Stimulated activated CD4-positive, alpha-beta T cell treated with anti-CD3 and anti-CD28 coated beads, TNF-alpha, amount 100 ng/mL, for 1 hour (primary cell): ENCODE results near the gene TRIM8.

Experiments used
- DNase-seq, 3 donors: peaks; one replicate each; pipeline ENCODE4 v3.0.0-alpha.2; 2020; ENCODE audit warnings: low read depth in 3 of 3, low spot score in 1 of 3

TRIM8 gene

DNA sequence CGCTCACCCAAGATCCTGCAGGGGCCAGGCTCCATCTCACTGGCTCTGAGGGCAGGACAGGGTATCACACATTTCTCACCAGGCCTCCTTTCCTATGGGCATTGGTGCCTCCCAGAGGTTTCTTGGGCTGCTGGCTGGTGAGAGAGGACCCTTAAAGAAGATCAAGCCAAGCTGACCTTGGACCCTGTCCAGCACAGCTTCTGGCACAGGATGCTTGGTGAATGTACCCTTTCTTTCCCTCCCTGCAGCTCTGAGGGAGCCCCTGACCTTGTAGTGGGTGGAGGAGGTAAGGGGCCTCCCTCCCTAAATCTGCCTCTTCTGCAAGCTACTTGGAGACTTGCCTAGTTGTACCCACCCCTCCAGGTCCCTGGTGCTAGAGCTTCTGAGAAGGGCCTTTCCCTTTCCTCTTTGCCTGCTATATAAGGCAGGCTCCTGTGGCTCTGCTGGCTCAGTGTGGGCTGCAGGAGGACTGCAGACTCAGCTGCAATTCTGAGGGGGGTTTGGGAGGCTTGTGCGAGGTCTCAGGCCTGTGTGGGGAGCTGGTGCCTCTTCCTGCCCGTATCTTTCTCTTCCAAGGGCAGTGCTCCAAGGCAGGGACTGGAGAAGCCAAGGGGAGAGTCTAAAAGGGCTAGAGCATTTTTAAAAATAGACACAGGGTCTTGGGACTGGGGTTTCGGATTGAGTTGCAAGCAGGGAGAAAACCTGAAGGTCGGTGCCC, 11.7 kb upstream of the TRIM8 start:
- no peak for DNase-seq

DNA sequence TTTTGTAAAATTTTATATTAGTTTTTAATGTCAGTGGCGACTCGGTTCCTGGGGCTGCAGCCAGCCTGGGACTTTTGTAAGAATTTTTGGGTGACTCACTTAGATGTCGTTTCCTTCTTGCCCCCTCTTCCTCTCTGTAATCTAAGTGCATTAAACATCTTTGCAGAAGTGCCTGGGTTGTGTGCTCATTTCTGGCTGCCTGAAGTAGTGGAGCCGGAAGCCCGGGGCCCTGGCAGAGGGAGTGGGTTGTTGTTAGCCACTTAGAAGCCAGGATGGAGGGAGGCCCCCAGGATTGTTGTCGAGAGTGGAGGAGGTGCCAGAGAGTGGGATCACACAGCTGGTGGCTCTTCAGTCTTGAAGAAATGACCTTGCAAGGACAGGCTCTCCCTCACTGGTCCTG, 11.0 kb upstream of the TRIM8 start:
- DNase-seq: no peak

DNA sequence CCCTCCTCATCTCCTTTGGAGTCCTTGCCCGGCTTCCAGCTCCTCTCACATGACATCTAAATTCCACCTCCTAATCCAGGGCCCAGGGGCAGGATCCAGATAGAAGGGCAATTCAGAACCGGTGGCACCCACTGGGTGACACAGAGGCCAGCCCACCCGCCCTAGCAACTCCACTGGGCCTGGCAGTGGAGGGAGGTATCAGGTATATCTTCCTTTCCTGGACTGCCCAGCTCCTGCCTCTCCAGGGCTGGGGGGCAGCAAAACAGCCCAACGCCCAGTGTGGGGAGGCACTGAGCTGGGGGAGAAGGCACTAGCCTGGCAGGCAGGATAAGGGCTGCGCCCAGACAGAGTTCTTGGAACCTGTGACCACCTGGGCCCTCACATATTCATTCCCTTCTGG, 10.4 kb upstream of the TRIM8 start:
- no peak for DNase-seq

DNA sequence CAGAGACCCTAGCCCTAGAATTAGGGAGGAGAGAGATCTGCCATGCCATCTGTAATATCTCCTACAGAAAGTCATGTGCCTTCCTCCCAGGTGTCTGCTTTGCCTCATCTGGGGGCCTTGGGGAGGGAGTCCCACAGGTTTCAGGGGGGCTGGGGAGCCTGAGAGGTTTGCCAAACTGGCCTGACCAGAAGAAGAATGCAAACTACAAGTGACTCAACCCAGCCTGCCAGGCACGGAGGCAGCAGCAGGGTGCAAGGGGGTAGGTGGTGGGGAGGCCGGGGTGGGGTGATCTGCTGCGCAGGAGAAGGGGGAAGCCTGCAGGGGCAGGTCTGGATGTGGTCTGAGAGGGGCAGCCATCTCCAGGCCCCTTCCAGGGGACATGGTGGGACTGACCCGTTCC, 9.6 kb upstream of the TRIM8 start:
- DNase-seq: no peak

DNA sequence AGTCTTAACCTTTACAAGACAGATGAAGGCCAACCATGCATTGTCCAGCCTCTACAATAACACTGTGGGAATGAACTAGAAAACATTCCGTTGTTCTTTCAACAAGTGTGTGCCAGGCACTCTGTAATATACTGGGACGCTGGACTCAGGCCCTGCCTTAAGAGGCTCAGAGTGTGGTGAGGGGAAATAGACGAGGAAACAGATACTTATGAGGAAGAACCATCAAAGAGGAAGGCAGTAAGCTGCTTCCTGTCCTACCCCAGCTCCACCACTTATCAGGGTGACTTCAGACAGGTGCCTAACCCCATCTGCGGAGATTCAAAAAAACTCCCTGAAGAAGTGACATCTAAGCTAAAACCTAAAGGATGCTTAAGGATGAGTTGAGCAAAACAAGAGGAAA, 8.9 kb upstream of the TRIM8 start:
- DNase-seq: no peak

DNA sequence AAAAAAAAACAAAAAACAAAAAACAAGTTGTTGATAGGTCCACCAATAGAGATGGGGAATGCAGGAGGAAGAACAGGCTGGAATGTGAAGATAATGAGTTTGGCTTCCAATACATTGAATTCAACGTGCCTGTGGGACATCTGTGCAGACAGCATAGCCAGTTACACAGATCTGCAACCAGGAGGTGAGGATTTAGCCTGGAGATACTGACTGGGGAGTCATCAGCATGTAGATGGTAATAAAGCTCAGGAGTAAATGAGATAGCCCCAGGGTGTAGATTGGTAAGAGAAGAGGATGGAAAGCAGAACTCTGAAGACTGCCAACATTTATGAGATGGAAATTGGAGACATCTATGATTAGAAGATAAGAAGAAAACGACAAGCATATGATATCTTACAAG, 4.7 kb upstream of the TRIM8 start:
- DNase-seq: no peak

DNA sequence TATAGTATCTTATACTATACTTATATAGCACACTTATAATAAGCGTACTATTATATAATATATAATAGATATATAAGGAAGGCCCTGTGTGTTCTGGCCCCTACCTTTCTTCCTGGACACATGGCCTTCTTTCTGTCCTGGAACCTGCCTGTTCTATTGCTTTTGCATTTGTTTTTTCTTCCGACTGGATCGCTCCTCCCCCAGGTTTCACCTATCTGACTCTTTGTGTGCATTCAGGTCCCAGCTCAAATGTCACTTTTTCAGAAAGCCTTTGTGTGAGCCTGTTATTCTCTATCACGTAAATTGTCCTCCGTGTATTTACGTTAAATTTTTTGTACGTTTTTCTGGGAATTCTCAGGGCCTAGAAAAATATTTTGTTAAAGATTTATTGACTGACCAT, 2.9 kb upstream of the TRIM8 start:
- DNase-seq: no peak

DNA sequence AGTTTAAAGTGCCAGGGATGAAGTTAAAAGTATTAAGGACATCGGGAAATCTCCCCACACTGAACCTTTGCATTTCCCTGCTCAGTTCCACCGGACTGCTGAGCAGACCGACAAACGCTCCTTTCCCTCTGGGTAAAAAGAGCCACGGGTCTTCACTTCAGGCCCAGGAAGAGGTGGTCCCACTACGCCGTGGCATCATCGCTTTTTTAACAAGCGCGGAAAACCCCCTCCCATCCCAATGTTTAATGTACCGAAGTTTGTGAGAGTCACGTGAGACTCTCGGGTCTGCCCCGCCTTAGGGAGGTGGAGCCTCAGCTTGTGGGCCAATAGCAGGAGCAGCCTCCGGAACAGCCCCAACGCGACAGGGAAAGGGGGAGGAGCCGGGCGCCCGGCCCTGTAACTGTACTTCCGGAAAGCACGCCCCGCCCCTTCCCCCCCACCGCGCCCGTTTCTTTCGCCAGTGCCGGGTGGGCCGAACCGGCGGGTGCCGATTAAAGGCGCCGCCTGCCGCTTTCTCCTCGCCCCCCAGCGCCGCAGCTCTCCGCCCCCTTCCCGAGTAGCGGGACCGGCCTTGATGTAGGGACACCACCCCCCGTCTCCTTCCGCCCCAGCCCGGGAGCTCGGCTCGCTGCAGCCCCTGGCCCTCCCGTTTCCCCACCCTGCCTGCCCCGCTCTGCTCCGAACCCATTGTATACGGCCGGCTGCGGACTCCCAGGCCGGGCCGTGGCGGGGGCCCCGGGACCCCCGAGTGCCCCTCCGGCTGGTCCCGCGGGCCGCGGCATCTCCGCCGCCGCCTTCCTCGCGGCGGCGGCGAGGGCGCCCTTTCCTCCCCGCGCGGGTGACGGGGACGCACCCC, 2.2 kb upstream of the TRIM8 start:
- DNase-seq: peak; percentile 95 to 97 (median 96)

DNA sequence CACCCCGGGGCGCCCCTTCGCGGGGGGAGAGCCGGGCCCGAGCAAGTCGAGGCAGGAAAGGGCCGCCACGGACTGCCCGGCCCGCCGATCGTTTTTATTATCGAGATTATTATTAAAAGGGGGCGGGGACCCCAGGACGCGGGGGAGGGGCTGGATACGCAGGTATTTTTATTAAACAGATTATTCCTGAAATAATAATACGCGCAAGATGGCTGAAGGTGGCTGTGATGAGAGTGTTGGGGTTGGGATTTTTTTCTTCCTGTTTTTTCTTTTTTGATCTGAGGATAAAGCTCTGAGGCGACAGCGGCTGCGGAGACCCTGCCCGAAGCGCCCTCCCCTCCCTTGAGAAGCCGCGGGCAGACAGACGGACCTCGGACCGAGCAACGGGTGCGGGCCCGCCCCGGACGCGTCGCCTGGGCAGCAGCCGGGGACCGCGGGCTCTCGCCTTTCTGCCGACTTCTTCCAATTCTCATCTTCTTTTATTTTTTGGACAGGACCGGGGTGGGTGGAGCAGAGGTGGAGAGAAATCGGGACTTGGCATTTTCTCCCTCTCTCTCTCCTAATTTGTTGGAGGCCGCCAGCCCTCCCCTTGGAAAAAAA, 1.4 kb upstream of the TRIM8 start:
- DNase-seq: peak in 1 of 3 donors; percentile 28

DNA sequence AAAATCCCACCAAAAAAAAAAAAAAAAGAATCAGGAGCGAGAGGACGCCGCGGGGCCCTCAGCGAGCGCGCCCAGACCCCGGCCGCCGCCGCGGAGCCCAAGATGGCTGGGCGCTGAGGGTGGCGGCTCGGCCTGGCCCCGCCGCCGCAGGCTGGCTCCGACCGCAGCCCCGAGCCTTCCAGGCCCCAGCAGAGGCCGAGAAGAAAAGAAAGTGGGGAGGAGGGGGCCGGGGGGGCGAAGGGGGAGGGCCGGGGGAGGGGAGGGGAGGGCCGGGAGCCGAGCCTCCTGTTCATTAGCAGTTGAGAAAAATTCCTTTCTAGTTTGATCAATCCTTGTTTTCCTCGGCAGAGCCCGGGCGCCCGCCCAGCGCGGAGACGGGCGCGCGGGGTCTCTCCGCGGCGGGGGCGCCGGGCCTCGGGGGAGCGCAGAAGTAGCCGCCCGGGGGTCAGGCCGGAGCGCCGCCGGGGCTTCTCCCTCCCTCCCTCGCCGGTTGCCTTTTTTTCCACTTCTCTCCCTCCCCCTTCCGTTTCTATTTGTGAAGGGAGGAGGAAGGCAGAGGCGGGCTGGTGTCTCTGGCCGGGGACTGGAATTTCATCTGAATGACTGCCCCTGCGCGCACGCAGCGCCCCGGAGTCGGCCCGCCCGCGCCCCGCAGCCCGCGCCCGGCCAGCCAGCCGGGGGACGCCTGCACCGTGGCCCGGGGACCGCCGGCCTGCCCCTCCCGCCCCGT, 778 bp upstream of the TRIM8 start:
- peak in 1 of 3 donors; percentile 33 for DNase-seq

DNA sequence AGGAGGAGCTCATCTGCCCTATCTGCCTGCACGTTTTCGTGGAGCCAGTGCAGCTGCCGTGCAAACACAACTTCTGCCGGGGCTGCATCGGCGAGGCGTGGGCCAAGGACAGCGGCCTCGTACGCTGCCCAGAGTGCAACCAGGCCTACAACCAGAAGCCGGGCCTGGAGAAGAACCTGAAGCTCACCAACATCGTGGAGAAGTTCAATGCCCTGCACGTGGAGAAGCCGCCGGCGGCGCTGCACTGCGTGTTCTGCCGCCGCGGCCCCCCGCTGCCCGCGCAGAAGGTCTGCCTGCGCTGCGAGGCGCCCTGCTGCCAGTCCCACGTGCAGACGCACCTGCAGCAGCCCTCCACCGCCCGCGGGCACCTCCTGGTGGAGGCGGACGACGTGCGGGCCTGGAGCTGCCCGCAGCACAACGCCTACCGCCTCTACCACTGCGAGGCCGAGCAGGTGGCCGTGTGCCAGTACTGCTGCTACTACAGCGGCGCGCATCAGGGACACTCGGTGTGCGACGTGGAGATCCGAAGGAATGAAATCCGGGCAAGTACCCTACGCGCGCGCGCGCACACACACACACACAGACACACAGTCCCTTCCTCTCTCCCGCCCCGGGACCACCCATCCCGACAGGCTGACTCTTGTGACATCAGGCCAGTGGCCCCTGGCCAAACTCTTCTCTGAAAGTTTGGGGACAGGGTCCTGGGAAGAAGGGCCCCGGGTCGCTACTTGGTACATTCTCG, 538 bp downstream of the TRIM8 start:
- peak; percentile 57 to 69 (median 62) for DNase-seq

DNA sequence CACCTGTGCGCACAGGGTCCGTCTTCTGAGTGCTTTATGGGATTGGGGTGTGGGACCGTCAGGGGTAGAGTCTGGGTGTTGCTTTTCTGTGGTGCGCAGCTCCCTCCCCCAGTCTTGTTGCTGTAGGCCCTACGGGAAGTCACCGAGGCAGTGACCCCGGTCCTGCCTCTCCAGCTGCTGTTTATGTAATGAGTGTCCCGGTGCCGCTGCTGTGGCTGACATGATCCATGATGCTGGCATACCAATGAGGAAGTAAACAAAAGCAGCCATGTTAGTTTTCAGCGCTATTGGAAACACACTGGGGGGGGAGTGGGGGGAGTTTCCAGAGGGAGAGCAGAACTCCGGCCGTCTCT, 1.1 kb downstream of the TRIM8 start:
- peak in 1 of 3 donors; percentile 19 for DNase-seq

DNA sequence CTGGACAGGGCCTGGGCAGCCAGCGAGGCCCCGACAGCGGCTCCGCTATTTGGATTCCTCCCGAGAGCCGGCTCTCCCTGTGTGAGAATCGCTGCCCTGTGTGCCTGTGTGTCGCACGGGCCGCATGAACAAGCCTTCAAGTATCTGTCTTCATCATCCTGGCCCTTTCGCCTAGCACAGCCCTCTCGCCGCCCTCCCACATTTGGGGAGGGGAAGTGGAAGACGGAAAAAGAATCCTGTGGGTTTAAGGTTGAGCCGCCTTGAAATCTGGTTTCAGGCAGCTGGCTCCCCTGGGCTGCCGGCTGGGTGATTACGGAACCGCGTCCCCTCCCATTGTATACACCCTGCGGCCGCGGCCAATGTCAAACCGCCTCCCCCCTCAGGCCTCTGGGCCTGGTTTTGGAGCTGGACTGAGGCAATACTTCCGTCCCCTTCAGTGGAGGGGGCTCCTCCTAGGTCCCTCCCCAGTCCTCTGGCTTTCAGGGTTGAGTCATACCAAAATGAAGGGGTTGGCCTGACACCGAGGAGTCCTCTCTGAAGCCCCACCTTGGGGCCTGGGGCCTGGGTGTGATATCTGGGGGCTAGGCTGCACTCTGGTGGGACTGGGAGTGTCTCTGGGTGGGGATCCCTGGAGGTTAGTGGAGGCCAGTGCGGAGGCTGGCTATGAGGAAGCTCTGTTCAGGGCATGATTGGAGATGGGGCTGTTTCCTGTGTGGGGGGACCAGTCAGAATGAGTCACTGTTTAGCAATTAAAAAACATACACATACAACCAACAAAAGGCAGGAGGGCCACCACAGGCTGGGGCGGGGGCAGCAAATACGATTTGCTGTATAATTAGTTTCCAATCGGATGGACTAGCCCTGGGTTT, 1.7 kb downstream of the TRIM8 start:
- DNase-seq: peak in 2 of 3 donors; percentile 39 to 49

DNA sequence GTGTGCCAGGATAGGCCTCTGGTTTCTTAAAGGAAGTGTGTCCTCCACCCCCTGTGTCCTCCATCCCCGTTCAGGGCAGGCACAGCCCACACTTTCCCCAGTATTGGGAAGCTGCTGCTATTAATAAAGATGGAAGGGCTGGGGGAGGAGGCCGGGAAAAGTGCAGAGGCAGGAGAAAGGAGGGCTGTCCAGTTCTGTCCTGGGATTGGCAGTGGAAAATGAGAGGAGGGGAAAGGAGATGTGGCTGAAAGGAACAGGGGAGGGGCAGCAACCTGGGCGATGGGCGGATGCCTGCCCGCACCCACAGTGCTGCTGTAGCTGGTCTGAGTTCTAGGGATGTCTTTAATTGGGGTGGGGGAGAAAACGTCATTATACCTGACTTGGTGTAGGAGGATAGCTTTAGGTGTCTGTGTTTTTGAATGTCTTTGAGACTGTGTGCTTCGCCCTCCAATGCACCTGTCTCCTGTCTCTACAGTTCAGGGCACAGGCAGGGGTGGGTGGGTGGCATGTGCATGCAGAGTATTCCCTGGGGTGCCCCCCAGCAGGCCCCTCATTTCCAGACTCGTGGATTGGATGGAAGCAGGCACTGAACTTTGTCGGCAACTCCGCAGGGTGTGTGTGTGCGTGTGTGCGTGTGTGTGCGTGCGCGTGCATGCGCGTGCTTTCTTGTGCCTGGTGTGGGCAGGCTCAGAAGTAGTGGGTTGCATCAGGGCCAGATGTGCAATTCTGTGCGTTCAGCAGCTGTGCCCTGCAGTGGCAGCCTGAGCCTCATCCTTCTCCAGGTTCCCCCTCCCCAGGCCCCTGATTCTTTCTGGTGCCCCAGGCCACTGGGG, 2.5 kb downstream of the TRIM8 start:
- DNase-seq: no peak

DNA sequence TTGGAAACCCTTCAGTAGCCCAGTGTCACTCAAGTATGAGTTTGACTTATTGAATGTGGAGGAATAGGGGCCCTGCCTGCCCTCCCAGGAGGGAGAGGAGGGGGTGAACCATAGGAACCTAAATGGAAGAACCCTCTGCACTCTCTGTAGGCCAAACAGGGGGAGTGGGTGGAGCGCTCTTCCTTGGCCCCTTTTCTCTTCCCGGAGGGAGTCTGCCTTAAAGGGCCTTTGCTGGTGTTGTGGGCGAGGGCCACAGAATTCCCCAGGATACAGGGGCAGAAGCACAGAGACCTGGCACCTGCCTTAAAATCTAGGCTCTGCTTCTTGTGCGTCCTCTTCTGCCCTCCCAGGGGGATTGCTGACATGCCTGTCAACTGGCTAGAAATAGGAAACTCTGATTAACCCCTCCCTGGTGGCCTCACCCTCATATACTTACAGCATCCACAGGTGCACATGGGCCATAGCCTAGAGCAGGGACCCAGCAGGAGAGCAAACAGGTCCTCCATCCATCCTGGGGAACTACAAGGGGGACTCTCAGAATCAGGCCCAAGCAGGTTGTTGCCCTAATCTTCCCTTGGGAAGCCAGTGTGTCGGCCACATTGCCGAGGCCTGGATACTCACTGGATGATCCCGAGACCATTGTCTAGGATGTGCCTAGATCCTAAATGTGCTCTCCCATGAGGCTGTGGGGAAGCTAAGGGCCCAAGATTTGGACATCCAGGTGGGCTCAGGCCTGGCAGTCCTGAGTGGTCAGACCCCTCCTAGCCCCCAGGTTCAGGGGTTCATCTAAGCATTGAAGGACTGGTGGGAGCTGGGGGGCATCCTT, 3.4 kb downstream of the TRIM8 start:
- DNase-seq: no peak

DNA sequence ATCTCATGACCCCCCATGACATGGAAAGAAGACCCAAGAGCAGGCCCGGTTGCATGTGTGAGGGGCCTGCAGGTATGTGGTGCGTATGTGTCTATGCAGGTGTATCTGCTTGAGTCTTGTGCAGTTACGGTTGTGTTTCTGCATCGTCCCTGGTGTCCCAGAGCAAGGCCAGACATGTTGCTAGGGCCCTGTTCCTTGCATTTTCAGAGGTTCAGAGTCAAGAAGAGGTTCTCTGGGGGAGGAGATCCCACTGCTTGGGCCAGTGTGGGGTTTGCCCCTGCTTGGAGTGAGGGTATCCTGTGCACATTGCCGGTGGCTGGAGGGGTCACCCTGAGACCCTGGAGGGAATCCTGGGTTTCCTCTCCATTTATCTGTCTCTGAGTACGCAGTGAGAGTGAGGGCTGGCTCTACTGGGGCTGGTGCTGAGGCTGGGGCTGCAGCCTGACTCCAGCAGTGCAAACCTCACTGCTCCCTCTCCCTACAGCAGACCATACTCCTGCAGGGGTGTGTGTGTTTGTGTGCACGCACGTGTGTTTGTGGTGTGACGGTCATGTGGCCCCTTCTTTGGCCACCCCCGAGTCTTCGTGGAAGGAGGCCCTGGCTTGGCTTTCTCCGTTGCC, 4.1 kb downstream of the TRIM8 start:
- DNase-seq: no peak

DNA sequence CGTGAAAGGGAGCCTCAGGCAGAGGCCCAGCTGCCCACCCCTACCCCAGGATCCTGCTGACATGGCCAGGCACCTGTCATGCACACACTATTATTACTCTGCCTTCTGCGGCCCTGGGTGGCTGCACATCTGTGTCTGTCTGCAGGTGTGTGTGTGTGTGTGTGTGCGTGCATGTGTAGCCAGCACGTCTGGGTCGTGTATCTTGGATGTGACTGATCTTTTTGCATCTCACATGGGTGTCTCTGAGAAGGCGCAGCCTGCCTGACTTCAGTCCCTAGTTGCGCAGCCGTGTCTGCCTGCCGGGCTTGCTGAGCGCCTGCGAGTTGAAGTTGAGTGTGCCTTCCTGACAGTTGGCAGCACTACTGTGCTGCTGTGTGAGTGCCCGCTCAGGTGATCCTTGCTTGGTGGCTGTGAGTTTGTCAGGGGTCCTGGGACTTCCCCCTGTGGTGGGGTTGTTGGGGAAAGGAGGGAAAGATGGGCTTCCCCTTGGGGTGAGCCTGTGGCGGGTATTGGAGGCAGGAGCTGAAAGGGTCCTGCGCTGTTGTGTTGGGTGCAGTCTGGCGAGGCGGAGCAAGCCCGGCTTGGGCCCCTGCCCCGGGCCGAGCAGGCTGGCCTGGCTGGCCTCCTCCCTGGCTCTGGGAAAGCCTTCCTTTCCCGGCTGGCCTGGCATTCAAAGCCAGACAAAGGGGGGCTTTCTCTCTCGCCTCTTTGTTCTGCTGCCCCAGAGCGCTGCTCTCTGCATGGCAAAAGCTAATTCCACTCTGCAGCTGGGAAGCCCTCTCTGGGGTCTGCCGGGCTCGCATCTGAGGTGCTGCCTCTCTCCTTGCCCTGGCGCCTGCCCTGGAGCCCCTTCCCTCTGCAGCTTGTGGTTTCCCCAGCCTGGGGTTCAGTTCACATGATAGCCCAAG, 4.9 kb downstream of the TRIM8 start:
- DNase-seq: no peak
